ENCODE data around the gene COL15A1.
"Not testable (repeated sequence)": the region's sequence is repeated elsewhere in the genome, so short reads cannot be mapped to it uniquely, and the experiment has no call there.

Gene COL15A1

DNA sequence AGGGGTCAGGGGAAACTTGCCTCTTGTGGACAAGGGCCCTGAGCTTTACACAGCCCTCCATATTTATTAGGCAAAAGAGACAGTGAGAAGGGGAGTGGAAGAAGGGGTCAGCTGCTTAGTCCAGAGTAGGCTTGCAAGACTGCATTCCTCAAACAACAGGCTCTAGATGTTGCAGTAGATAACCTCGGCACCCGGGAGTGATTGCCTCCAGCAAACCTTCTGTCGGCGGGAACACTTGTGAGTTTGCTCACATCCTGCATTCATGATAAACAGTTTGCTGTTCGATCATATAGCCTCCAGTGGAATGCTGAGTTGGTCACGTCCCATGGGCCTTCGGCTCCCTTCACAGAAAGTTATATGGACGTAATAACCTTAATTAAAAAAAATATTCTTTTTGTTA, 66.7 kb downstream of the COL15A1 start:
- DNase-seq (ENCODE audit: low read depth in 2 of 3, low spot score in 2 of 3), result not testable (repeated sequence)

DNA sequence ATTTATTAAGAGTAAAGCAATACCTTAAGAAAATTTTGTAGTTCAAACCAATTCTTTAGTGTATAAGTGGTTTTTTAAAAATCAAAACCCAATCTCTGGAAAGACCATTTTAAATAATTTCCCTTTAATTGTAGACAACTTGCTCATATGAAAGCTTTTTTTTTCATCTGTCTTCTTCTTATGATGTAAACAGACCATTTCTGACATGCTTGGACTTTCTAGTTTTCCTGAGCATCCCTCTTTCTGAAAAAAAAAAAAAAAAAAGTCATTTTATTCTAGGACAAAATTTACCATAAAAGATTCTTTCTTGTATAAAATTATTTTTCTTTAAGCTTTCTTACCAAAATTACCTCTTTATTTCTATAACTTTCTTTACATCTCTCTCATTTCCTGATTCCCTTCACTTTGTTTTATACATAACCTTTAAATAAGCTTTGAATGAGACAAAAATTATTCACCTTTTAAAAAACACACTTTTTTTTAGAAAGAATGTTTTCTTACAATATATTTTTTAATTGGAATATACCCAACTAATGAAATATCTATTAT, 67.5 kb downstream of the COL15A1 start:
- DNase-seq (ENCODE audit: low read depth in 2 of 3, low spot score in 2 of 3), result no peak

DNA sequence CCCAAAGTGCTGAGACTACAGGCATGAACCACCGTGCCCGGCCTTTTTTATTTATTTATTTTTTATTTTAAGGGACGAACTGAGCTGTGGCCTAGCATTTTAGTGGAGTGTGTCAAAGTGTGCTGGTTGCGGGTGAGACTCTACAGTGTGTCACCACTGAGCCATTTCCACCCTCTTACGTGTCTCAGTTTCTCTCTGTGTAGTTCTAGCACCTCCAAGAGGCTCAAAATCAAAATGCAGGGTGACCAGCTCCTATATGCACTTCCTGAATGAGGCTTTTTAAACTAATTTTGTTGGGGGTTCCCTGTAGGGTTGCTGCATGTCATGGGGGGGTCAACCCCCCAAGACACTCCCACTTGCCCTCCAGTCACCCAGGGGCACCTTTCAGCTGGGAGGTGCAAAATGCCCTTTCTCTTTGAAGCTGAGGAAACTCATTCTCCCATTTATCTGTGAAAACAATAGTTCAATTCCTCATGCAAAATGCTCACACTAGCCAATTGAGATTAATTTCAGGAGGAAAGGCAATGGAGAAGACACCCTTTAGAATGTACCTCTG, 69.3 kb downstream of the COL15A1 start:
- DNase-seq (ENCODE audit: low read depth in 2 of 3, low spot score in 2 of 3), result no peak

DNA sequence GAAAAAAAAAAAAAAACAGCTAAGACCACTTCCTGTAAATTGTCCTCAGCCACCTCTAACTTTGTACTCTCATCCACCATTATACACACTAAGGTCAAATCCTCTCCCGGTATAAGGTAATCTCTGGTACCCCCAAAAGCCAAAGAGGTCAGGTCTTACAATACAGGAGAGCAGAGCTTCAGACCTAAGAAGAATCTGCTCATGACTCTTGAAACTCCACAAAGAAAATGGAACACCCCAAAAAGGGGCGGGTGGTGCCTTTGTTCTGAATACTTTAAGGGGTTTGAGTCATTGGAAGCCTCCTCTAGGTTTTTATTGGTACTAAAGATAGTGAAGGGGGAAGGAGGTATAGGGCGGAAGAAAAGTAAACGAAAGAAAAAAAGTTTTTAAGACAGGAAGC, 69.8 kb downstream of the COL15A1 start:
- DNase-seq (ENCODE audit: low read depth in 2 of 3, low spot score in 2 of 3), result no peak

DNA sequence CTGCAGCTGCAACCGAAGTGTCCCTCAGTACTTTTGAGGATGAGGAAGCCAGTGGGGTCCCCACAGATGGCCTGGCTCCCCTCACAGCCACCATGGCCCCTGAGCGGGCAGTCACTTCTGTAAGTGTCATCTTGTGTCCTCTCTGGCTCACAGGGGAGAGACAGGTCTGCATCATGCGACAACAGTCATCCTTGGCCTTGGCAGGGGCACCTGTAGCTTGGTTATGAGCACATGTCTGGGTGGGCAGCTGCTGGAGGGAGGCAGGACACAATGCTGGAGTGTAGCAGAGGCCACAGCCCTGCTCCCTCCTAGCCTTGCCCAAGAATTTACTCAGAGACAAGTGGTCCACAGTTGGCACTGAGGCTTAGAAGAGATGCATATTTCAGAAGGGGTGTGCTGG, 71.7 kb downstream of the COL15A1 start:
- no peak for DNase-seq (ENCODE audit: low read depth in 2 of 3, low spot score in 2 of 3)

DNA sequence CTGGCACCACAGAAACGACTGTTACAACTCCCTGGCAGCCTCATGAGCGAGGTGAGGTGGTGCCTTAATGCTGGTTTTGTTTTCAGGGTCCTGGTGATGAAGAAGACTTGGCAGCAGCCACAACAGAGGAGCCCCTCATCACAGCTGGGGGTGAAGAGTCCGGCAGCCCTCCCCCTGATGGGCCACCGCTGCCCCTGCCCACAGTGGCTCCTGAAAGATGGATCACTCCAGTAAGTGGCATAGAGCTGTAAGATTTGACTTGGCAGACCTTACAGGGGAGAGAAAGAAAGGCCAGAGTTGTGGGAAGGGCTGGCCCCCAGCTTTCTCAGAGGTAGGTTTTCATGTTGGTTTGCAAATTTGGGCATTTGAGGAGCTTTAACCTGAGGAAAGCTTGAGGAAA, 72.2 kb downstream of the COL15A1 start:
- no peak for DNase-seq (ENCODE audit: low read depth in 2 of 3, low spot score in 2 of 3)

DNA sequence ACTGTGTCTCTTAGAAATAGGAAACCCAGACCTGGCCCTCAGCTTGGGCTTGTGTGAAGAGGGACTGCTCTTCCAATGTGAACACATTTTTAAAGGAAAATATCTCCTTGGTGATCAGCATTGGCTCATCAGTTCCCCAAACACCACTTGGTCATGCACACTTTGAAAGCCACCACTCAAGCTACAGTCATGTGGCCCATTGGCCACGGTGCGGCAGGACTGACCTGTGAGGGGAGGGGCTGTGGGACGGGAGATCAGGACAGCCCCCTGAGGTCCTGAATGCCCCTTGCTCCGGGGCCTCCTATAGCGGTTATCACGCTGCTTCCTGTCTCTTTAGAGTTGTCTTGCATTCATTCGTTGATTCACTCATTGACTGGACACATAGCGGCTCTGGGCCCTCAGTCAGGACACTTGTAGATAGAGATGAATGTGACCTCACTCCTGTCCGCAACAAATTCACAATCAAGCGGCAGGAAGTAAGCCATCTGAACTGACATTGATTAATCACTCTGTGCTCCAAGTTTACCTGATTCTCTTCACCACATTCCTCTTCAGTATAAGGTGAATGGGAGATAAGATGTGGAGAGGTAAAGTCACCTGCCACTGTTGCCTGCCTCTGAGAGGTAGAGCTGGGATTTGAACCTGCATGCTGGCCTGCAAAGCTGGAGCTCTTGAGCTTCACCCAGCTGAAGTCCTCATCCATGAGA, 73.1 kb downstream of the COL15A1 start:
- DNase-seq (ENCODE audit: low read depth in 2 of 3, low spot score in 2 of 3), result no peak

DNA sequence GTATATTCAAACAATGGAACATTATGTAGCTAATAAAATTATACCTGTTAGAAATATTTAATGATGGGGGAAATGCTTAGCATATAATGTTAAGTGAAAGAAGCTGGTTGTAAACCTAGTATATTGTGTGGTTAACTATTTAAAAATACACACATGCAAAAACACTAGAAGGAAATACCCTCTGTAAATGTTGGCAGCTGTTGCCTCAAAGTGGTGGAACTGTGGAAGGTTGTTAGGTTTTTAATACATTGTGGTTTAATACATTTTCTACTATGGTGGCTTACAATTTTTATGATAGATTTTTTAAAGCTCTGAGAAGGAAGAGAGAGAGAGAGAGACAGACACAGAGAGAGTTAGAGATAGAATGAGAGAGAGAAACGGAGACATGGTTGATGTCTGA, 74.9 kb downstream of the COL15A1 start:
- DNase-seq (ENCODE audit: low read depth in 2 of 3, low spot score in 2 of 3), result no peak

DNA sequence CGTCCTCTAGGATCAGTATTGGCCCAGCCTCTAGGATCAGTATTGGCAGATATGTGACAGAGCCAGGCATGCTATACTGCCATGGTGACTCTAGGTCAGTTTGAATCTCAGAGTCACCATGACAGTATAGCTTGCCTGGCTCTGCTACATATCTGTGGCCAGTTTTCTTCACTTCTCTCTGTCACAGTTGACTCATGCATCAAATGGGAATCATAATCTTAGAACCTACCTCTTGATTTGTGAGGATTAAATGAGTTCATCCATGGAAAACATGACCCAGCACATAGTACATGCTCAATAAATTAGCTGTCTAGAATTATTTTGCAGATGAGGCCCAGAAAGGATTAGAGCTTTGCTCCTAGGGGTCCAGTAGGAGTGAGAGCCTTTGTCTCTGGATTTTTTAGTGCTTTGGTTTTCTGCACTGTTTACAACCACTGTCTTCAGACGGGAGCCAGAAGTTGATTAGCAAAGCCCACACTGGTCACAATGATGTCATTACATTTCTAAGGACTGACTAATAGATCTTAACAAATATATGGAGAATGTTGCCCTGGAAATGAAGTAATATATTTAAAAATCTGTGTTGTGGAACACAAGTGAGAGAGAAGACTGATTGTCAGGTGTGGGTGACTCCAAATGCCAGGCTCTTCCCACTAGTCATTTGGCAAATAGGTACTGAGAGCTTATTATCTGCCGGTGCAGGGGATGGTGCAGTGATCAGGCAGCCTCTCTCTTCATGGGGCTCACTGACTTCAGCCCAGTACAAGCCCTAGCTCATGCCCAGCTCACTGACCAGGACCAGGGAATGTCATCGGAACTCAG, 76.0 kb downstream of the COL15A1 start:
- no peak for DNase-seq (ENCODE audit: low read depth in 2 of 3, low spot score in 2 of 3)

DNA sequence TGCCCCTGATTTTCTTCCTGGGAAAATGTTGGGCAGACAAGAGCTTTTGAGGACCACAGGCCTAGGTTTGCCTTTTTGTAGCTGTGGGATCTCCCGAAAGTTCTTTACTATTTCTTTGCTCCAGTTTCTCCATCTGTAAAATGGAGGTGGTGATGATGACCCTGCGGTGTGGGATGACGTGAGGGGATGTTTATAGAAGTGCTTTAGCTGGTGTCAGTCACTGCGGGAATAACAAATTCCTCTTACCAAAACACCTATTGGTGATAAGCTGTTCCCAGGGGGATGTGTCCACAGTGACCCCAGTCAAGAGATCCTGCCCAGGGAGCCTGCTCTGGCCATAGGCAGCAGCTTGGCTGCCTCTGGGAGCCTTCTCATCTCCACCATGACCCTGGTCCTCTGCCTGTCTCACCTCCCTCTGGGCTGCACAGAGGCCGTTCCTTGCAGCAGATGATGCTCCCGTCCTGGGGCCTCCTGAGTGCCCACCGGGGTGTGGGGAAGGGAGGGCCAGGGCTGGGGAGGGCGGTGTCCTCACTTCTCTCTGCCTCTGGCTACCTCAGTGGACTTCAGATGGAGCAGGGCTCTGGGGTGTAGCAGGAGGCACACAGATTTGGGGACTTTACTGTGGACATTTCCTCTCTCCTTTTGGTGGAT, 77.2 kb downstream of the COL15A1 start:
- no peak for DNase-seq (ENCODE audit: low read depth in 2 of 3, low spot score in 2 of 3)

DNA sequence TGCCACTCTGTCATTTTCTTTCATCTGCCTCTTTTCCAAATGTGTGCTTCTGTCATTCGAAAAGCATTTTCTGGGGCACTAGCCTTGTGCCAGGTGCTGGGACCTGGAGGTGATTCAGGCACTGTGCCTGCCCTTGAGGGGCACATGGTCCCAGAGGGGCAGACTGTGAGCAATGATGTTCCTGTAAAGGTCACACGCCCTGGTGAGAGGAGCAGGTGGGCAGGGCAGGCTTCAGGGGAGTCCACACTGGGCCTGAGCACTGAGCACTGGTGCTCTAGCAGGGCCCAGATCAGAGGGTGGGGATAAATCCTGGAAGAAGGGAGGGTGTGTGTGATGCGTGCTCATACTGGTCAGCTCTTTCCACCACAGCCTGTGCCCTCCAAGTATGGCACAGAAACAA, 77.8 kb downstream of the COL15A1 start:
- no peak for DNase-seq (ENCODE audit: low read depth in 2 of 3, low spot score in 2 of 3)

DNA sequence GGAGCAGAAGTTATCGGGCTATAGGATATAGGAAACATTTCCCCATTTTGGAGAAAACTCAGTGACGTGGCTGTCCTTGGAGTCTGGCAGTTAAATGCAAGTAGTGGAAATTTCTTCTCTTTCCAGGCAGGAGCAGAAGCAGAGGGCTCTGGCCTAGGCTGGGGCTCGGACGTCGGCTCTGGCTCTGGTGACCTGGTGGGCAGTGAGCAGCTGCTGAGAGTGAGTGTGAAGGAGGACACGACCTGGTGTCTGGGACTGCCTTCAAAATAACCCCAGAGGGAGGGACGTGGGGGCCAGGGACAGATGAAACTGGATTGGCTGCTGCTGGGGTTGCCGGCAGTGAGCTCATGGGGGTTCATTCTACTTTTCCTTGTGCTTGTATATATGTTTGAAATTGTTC, 79.5 kb downstream of the COL15A1 start:
- no peak for DNase-seq (ENCODE audit: low read depth in 2 of 3, low spot score in 2 of 3)

DNA sequence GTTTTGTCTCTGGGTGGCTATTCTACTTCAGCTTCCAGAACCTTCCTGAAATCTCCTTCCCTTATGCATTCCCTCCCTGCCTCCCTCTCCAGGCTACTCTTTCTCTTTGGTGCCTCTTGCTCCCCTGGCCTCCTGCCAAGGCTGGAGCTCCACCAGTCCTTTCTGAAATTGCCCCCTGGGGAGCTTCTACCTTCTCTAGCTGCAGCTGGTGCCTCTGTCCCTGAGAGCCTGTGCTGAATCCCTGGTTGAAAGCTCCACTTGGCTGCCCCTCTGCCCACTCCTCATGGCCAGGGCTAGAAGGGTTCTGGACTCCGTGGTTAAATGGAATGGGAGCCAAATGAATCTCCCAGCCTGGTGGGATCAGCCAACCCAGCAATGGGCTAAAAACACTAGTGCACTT, 80.1 kb downstream of the COL15A1 start:
- no peak for DNase-seq (ENCODE audit: low read depth in 2 of 3, low spot score in 2 of 3)

DNA sequence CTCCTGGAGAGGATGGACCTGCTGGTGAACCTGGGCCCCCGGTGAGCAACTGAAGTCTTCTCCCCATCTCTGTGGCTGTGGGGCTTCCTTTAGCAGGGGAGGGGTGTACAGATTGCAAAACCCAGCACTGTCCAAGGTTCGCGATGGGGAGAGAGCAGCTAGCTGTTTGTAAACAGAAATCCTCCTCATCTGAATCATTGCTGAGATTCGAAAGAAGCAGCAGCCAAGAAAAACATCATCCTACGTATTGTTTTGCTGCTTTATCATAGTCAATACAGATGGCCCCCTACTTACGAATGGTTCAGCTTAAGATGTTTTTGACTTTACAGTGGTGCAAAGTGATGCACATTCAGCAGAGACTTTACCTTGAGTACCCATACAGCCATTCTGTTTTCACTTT, 81.3 kb downstream of the COL15A1 start:
- no peak for DNase-seq (ENCODE audit: low read depth in 2 of 3, low spot score in 2 of 3)

DNA sequence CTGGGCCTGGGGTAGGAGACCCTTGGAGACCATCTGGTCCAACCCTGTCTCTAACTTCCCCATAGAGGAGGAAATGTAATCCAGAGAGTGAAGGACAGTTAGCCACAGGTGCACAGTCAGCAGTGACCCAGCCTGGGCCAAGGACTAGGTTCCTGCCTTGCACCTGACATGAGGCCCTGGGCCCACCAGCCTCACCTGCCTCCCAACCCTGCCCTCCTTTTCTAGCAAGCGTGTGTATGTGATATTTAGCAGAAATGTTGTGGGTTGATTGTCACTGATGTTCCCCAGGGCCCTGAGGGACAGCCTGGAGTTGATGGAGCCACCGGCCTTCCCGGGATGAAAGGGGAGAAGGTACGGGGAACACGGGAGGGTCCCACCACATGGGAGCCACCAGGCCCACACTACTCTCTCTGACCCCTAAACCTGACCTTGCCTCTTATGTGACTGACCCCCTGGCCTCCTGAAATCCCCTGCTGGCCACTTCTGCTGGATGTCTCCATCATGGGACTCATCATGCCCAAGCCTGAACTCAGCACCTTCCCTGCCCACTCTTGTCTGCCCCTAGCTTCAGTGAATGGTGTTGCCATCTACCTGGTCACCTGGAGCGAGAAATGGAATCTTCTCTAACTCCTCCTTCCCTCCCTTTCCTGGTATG, 82.0 kb downstream of the COL15A1 start:
- no peak for DNase-seq (ENCODE audit: low read depth in 2 of 3, low spot score in 2 of 3)

DNA sequence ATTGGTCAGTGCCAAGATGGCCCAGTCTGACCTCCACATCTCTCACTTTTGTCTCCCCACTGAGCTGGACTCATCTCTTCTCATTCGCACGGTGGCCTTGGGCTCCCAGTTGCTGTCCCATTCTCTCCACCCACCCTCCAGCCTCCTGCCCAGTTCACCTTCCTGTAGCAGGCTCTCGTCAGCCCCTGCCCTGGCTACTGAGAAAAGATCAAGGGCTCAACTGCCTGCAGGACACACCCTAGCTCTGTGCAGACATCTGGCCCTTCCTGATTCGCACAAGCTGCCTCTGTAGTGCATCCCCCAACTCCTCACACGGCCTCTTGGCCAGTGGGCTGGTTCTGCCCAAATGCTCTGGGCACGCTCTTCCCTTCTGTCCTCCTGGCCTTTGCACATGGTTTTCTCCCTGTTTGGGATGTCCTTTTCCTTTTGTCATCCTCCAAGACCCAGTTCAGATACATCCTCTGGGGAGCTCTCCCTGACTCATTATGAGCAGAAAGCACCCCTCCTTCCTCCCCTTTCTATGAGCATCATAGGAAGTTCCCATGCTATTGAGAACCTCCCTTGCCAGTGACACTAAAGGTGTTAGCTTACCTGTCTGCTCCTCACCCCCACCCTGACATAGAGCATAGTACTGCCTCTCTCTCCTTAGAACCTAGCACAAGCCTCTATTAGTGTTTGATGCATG, 82.7 kb downstream of the COL15A1 start:
- DNase-seq (ENCODE audit: low read depth in 2 of 3, low spot score in 2 of 3), result no peak

DNA sequence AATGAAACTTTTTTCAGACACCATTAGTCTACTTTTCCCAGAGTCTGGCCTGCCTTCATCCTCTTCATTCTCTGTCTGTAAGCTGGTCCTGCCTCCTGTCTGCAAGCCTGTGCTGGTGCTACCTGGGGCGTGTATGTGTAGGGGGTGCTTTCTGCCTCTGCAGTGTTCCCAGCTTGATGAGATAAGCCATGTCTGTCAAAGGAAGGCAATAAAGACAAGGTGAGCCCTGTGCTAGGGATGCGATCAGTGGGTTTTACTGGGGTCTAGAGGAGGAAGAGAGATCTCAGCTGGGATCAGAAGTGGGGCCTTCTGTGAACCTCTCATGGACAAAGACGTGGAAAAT, 83.2 kb downstream of the COL15A1 start:
- no peak for DNase-seq (ENCODE audit: low read depth in 2 of 3, low spot score in 2 of 3)

DNA sequence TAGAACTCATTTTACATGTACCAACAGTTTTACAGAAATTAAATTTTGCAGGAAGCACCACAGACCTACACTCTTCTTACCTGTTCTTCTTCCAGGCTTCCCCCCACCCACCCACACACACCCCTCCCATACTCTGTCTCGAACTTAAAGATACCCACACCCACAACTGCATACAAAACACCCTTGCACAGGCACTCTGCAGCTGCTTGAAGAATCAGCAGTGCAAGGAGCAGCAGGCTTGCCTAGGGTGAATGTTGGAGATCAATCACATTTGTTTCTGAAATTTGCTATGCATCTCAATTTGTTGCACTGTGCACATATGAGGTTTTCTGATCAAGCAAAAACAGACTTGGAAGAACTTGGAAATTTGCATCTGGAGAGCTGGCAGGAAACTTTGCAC, 83.7 kb downstream of the COL15A1 start:
- DNase-seq (ENCODE audit: low read depth in 2 of 3, low spot score in 2 of 3), result no peak

DNA sequence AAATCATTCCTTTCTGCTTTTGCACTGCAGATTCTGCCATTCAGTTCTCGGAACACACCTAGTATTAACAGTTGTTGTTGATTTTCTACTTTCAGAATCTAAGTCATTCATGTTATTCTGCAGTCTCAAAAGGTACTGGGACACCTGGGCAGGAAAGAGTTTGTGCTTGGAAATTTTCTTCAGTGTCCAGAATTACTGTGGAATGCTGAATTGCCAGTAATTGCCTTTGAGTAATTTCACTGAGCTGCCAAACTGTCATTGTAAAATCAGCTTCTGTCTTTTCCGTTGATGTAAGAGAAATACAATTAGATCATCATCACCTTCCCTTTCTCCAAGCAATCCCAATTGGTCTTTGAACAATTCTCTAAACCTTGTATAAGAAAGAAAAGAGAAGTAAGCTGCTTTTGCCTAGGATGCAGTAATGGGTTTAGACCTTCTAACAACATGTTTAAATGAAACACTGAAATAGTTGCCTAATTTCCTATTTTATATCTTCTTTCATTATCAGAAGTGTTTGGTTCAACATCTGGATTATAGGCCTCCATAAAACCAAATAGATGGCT, 85.5 kb downstream of the COL15A1 start:
- no peak for DNase-seq (ENCODE audit: low read depth in 2 of 3, low spot score in 2 of 3)

DNA sequence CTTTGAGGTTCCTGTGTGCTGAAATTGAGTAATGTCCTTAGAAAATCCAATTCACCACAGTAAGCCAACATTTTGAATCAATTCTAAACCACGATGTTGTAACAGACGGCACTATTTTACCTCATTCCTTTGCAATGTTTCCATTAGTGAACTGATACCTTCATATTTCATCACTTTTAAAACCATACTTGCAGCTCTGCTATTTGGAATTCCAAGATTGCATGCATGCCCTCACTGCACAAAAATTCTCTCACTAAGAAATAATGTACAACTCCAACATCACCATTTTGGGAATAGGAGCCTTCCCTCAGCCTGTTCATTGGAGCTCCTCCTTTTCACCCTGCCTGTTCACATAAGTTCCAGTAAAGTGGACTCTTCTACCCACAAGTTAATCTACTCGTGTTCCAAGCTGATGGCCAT, 86.4 kb downstream of the COL15A1 start:
- DNase-seq (ENCODE audit: low read depth in 2 of 3, low spot score in 2 of 3), result no peak

Measured in activated CD8-positive, alpha-beta memory T cell treated with anti-CD3 and anti-CD28 coated beads for 48 hours (primary cell).